CD4-positive, alpha-beta T cell treated with Interleukin-2 at 100 ng/mL for 4 hours (primary cell): Measurements from ENCODE around the gene PLEKHJ1.

Experiments used
- DNase-seq: peaks from one replicate; pipeline ENCODE4 v3.0.0-alpha.2; 2020; ENCODE audit warnings: low spot score

PLEKHJ1 gene

GRCh38 chr19:2197270-2197669 lies 38.9 kb downstream of the PLEKHJ1 start:
- no peak for DNase-seq

GRCh38 chr19:2195914-2196313 lies 40.2 kb downstream of the PLEKHJ1 start:
- DNase-seq, result no peak

GRCh38 chr19:2195361-2195760 lies 40.8 kb downstream of the PLEKHJ1 start:
- DNase-seq, result no peak

- no peak for DNase-seq
Measured at GRCh38 chr19:2194513-2195078, 41.5 kb downstream of the PLEKHJ1 start.

GRCh38 chr19:2193807-2194206 lies 42.3 kb downstream of the PLEKHJ1 start:
- no peak for DNase-seq

GRCh38 chr19:2192862-2193261 lies 43.3 kb downstream of the PLEKHJ1 start:
- DNase-seq, result no peak

GRCh38 chr19:2191456-2192310 lies 44.4 kb downstream of the PLEKHJ1 start:
- no peak for DNase-seq

GRCh38 chr19:2190848-2191455 lies 45.2 kb downstream of the PLEKHJ1 start:
- no peak for DNase-seq

GRCh38 chr19:2189880-2190279 lies 46.2 kb downstream of the PLEKHJ1 start:
- DNase-seq, result no peak

GRCh38 chr19:2188708-2189385 lies 47.3 kb downstream of the PLEKHJ1 start:
- no peak for DNase-seq

GRCh38 chr19:2187159-2187558 lies 49.0 kb downstream of the PLEKHJ1 start:
- DNase-seq, result no peak

- no peak for DNase-seq
Measured at GRCh38 chr19:2186071-2186846, 49.9 kb downstream of the PLEKHJ1 start.

GRCh38 chr19:2185734-2186070 lies 50.4 kb downstream of the PLEKHJ1 start:
- no peak for DNase-seq

GRCh38 chr19:2184422-2184975 lies 51.6 kb downstream of the PLEKHJ1 start:
- DNase-seq, result no peak
